HCT116 (cell line): ENCODE data around the gene CDA. TPM values are rescaled to one million over a fixed set of nuclear protein-coding genes. Genes with fewer than 3 reads are reported as not detected.

Experiments
- ATAC-seq: fragments of 200-7000 bp; cut with Tn5 transposase; 2 replicates; pipeline ENCODE4 v1.9.1; 2020; ENCODE audit warnings: mild to moderate bottlenecking, moderate library complexity
- BruUV-seq: library from RNA; stranded (reverse); fragments of 400-500 nt; replicated peaks from 2 replicates; lab custom pipeline; 2021; lab: Mats Ljungman, UMichigan
- CTCF ChIA-PET: fragments of 300-600 bp; sonication (Branson Sonifier 250); formaldehyde crosslinking; loops from one replicate; lab custom pipeline; 2021; ENCODE audit warnings: antibody characterized with exemption; lab: Charles Lee
- POLR2A ChIA-PET: fragments of 300-600, 350-600 bp; sonication (Branson Sonifier 250); formaldehyde crosslinking; loops from one replicate; lab custom pipeline; 2021; ENCODE audit warnings: antibody characterized with exemption; lab: Charles Lee
- RAD21 ChIA-PET, 2 experiments: fragments of 300-600 bp; sonication (Branson Sonifier 250); formaldehyde crosslinking; loops; one replicate each; lab custom pipeline; 2023; ENCODE audit warnings: low total read pairs in 2 of 2; ENCODE audit not compliant: uncharacterized antibody in 2 of 2, unreplicated experiment in 2 of 2, low non-redundant PET in 1 of 2; lab: Charles Lee
- DNase-seq: peaks from one replicate; pipeline ENCODE4 v3.0.0-alpha.2; 2010; ENCODE audit warnings: low read depth, low spot score
- H2AFZ ChIP-seq: fragments of 200-600 bp; shearing (Covaris generic), sonication (generic); 2 replicates; pipeline ENCODE4 v1.6.1; 2017; ENCODE audit warnings: low read depth, mixed run types, mixed read lengths, antibody characterized with exemption, low read length; ENCODE audit not compliant: poor library complexity, severe bottlenecking
- H3K27ac ChIP-seq: 2 replicates; pipeline ENCODE4 v1.5.1; 2012; ENCODE audit warnings: low read depth, low read length
- H3K27me3 ChIP-seq: fragments of 200-600 bp; sonication (generic); 2 replicates; pipeline ENCODE4 v1.6.1; 2016; ENCODE audit warnings: mixed run types, low read length, mixed read lengths; ENCODE audit not compliant: insufficient read depth
- H3K36me3 ChIP-seq, 2 experiments: fragments of 200-500 bp in 1 of 2; fragments of 200-600 bp in 1 of 2; sonication (Bioruptor generic) in 1 of 2; sonication (generic) in 1 of 2; 2 replicates each; pipeline versions ENCODE4 v1.5.1 to v1.6.1; 2014 to 2016; ENCODE audit warnings: low read length in 2 of 2, inconsistent platforms in 1 of 2, mixed read lengths in 1 of 2, mixed run types in 1 of 2; ENCODE audit not compliant: insufficient read depth in 2 of 2, control insufficient read depth in 1 of 2
- H3K4me1 ChIP-seq, 2 experiments: fragments of 200-600 bp in 1 of 2; sonication (generic) in 1 of 2; 2 replicates each; pipeline versions ENCODE4 v1.5.1 to v1.6.1; 2012 to 2017; ENCODE audit warnings: low read length in 2 of 2, inconsistent platforms in 1 of 2, mild to moderate bottlenecking in 1 of 2, mixed read lengths in 1 of 2, mixed run types in 1 of 2, moderate library complexity in 1 of 2; ENCODE audit not compliant: insufficient read depth in 2 of 2, control insufficient read depth in 1 of 2
- H3K4me2 ChIP-seq: fragments of 200-600 bp; sonication (generic); 2 replicates; pipeline ENCODE4 v1.6.1; 2017; ENCODE audit warnings: mixed run types, low read length, mixed read lengths
- H3K4me3 ChIP-seq, 2 experiments: fragments of 200-600 bp in 1 of 2; sonication (generic) in 1 of 2; replicated peaks in 1 of 2; 2 replicates each; pipeline ENCODE4 v1.5.1; 2011 to 2016; ENCODE audit warnings: low read length in 2 of 2, control low read depth in 1 of 2, low read depth in 1 of 2, mild to moderate bottlenecking in 1 of 2, mixed read lengths in 1 of 2, mixed run types in 1 of 2
- H3K79me2 ChIP-seq: fragments of 200-600 bp; sonication (generic); 2 replicates; pipeline ENCODE4 v1.6.1; 2017; ENCODE audit warnings: mild to moderate bottlenecking, mixed run types, low read length, moderate library complexity, mixed read lengths; ENCODE audit not compliant: insufficient read depth
- H3K9ac ChIP-seq: fragments of 200-600 bp; sonication (generic); 2 replicates; pipeline ENCODE4 v1.6.1; 2016; ENCODE audit warnings: low read length, mixed read lengths
- H3K9me2 ChIP-seq: fragments of 200-600 bp; sonication (generic), shearing (Covaris generic); 2 replicates; pipeline ENCODE4 v1.6.1; 2017; ENCODE audit warnings: mixed run types, mild to moderate bottlenecking, moderate library complexity; ENCODE audit not compliant: insufficient read depth
- H3K9me3 ChIP-seq, 2 experiments: fragments of 200-500 bp in 1 of 2; fragments of 200-600 bp in 1 of 2; sonication (Bioruptor generic) in 1 of 2; sonication (generic) in 1 of 2; 2 replicates each; pipeline ENCODE4 v1.6.1; 2014 to 2017; ENCODE audit warnings: low read length in 2 of 2, mixed read lengths in 2 of 2, inconsistent platforms in 1 of 2, low read depth in 1 of 2, mild to moderate bottlenecking in 1 of 2, mixed run types in 1 of 2, moderate library complexity in 1 of 2; ENCODE audit not compliant: control insufficient read depth in 1 of 2, insufficient read depth in 1 of 2
- H4K20me1 ChIP-seq: fragments of 200-600 bp; sonication (generic), shearing (Covaris generic); 2 replicates; pipeline ENCODE4 v1.6.1; 2017; ENCODE audit warnings: mixed run types, mild to moderate bottlenecking, moderate library complexity; ENCODE audit not compliant: insufficient read depth
- CEBPB ChIP-seq: IDR thresholded peaks from 2 replicates; pipeline ENCODE4 v1.6.1; 2012; ENCODE audit warnings: low read depth
- EGR1 ChIP-seq: IDR thresholded peaks from 2 replicates; pipeline ENCODE4 v1.6.1; 2012; ENCODE audit warnings: low read depth
- ELF1 ChIP-seq: IDR thresholded peaks from 2 replicates; pipeline ENCODE4 v1.6.1; 2012; ENCODE audit warnings: low read depth, borderline replicate concordance
- TCF7L2 ChIP-seq: IDR thresholded peaks from 2 replicates; pipeline ENCODE4 v1.7.0; 2011; ENCODE audit warnings: borderline replicate concordance, inconsistent platforms; ENCODE audit not compliant: insufficient read depth, insufficient read length; ENCODE audit errors: extremely low read depth
- ZFX ChIP-seq: fragments of 450-650 bp; IDR thresholded peaks from 2 replicates; pipeline ENCODE4 v1.6.1; 2017
- ZNF274 ChIP-seq: fragments of 200-500 bp; sonication (Bioruptor generic); IDR thresholded peaks from 2 replicates; pipeline ENCODE4 v1.6.1; 2014; ENCODE audit warnings: mild to moderate bottlenecking, low read depth, low read length, inconsistent platforms
- intact Hi-C: fragments of 100-400 bp; cut with micrococcal nuclease; formaldehyde crosslinking; loops from 2 replicates; pipeline ENCODE4 v1.10.0; 2022
- total RNA-seq: library from RNA; stranded (reverse); gene quantifications from one replicate; pipeline ENCODE4 v1.2.1, GENCODE V29; 2021; ENCODE audit not compliant: unreplicated experiment
- TF ChIP-seq, protein P1 (sequence below), 3 experiments: fragments of 200-600 bp in 1 of 3; sonication (generic) in 1 of 3; IDR thresholded peaks in 2 of 3; conservative IDR thresholded peaks in 1 of 3; 2 replicates each; pipeline ENCODE4 v1.5.1; 2012 to 2017; ENCODE audit warnings: low read depth in 2 of 3, low read length in 2 of 3, antibody characterized with exemption in 1 of 3, borderline replicate concordance in 1 of 3, control low read depth in 1 of 3, mild to moderate bottlenecking in 1 of 3, mixed read lengths in 1 of 3, mixed run types in 1 of 3, moderate library complexity in 1 of 3; ENCODE audit not compliant: insufficient read depth in 1 of 3
- TF ChIP-seq, protein P2 (sequence below): IDR thresholded peaks from 2 replicates; pipeline ENCODE4 v1.6.1; 2012

The CDA gene
- total RNA-seq, 1 experiment from 2014 or later: 28.6 TPM

DNA sequence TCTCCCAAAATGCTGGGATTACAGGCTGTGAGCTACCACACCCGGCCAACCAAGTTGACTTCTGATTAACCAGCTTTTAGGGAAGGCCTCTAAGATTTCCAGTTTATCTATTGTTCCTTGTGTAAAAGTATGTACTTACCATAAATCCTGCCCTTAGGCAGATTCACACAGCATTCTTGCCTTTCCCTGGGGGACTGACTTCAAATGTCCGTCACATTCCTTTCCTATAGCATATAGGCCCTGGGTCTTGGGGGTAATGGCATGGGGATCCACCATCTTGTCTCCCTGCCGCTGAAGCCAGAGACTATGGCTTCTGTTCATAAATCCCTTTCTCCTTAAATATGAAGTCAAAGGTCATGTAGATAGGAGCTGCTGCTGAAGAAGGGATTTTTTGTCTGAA is 43.5 kb downstream of the CDA start:
- no peak overlapping the region for H3K4me2 ChIP-seq
- H3K9ac ChIP-seq: no peak overlapping the region
- ChIA-PET POLR2A (interaction anchor here (0.6 kb wide), 1 partner anchor 746 kb away, joined by 3 read pairs; no protein-coding TSS in a partner anchor), CTCF (interaction anchor here (0.7 to 5.6 kb wide), 12 partner anchors 9 to 127 kb away, joined by 3 to 74 read pairs (median 4); partner anchors contain the start of genes CDA and DDOST), RAD21 (interaction anchor here (2.4 to 2.9 kb wide), 2 partner anchors 57 kb away, joined by 19 to 23 read pairs; no protein-coding TSS in a partner anchor)
- no peak overlapping the region for H2AFZ ChIP-seq
- intact Hi-C loops: loop anchor here (2.0 to 10.0 kb wide), 3 partner anchors 110 to 418 kb away; no protein-coding TSS in a partner anchor
- H3K36me3 ChIP-seq: no peaks in the 10 kb centered on the region
- no TSS peak for BruUV-seq
- no peak overlapping the region for H3K27ac ChIP-seq
- H3K79me2 ChIP-seq: no peaks in the 10 kb centered on the region
- DNase-seq (no peak), ATAC-seq (no peak)
- H3K9me2 ChIP-seq: no peaks in the 10 kb centered on the region
- no peaks in the 10 kb centered on the region; a peak in 1 of 4 replicates for H3K9me3 ChIP-seq
- peaks cover 8 to 22% of the 10 kb centered on the region in 2 experiments for H3K4me1 ChIP-seq
- TF ChIP-seq, protein P1, sequence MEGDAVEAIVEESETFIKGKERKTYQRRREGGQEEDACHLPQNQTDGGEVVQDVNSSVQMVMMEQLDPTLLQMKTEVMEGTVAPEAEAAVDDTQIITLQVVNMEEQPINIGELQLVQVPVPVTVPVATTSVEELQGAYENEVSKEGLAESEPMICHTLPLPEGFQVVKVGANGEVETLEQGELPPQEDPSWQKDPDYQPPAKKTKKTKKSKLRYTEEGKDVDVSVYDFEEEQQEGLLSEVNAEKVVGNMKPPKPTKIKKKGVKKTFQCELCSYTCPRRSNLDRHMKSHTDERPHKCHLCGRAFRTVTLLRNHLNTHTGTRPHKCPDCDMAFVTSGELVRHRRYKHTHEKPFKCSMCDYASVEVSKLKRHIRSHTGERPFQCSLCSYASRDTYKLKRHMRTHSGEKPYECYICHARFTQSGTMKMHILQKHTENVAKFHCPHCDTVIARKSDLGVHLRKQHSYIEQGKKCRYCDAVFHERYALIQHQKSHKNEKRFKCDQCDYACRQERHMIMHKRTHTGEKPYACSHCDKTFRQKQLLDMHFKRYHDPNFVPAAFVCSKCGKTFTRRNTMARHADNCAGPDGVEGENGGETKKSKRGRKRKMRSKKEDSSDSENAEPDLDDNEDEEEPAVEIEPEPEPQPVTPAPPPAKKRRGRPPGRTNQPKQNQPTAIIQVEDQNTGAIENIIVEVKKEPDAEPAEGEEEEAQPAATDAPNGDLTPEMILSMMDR (IDR thresholded peaks at IDR 0.05 in 2 of 3, conservative IDR thresholded peaks at IDR 0.05 in 1 of 3; ENCODE audit: borderline replicate concordance in 1 of 3, insufficient read depth in 1 of 3, low read depth in 2 of 3, low read length in 2 of 3): no peak
- TF ChIP-seq ELF1 (no peak), TCF7L2 (no peak), ZNF274 (no peak), ZFX (no peak), CEBPB (no peak), EGR1 (no peak)
- TF ChIP-seq, protein P2, sequence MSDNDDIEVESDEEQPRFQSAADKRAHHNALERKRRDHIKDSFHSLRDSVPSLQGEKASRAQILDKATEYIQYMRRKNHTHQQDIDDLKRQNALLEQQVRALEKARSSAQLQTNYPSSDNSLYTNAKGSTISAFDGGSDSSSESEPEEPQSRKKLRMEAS: no peak
- H3K27me3 ChIP-seq: no peaks in the 10 kb centered on the region
- H3K4me3 ChIP-seq: no peak overlapping the region
- H4K20me1 ChIP-seq: no peaks in the 10 kb centered on the region
